Naive thymus-derived CD4-positive, alpha-beta T cell (primary cell): ENCODE data around the gene ERRFI1. TPM values are rescaled to one million over a fixed set of nuclear protein-coding genes. Genes with fewer than 3 reads are reported as not detected.

ENCODE experiments used
- polyA plus RNA-seq, 2 donors: library from polyadenylated mRNA; unstranded; fragments of 300-500 nt; fragmentation: Illumina TruSeq; gene quantifications; one replicate each; pipeline ENCODE4 v1.2.3, GENCODE V29; 2021
- total RNA-seq, 6 experiments: library from RNA in 5 of 6; stranded (reverse) in 5 of 6; gene quantifications; 1 replicate in 5 of 6; 2 replicates in 1 of 6; pipeline ENCODE4 v1.2.3 and lab custom pipeline; 2021 to 2026

The ERRFI1 gene
- total and polyA plus RNA-seq, 7 experiments from 2014 or later: 0.18 to 1.7 (median 0.84) TPM

Other genes starting within 250 kb of the ERRFI1 start
- gene PER3, start 242.0 kb downstream of the ERRFI1 start, total RNA-seq: 10 to 100 TPM in 1 of 5 experiments, 1 to 10 TPM in 4; 2.2 to 10.4 (median 5.1) TPM
- gene PER3, start 242.0 kb downstream of the ERRFI1 start, polyA plus RNA-seq: 1 to 10 TPM; 2.8 to 4.1 TPM
- gene UTS2, start 173.2 kb downstream of the ERRFI1 start, total RNA-seq: under 1 TPM in 1 of 5 experiments, not detected in 4; 0.39 TPM
- not detected for gene UTS2, start 173.2 kb downstream of the ERRFI1 start, polyA plus RNA-seq
- 1 to 10 TPM in 1 of 5 experiments, under 1 TPM in 4; 0.11 to 6.6 (median 0.27) TPM for gene TNFRSF9, start 85.5 kb downstream of the ERRFI1 start, total RNA-seq
- under 1 TPM in 1 of 2 donors, not detected in 1; 0.10 TPM for gene TNFRSF9, start 85.5 kb downstream of the ERRFI1 start, polyA plus RNA-seq
- 100 to 1,000 TPM in 3 of 5 experiments, 10 to 100 TPM in 2; 97.1 to 255 (median 106) TPM for gene PARK7, start 64.6 kb downstream of the ERRFI1 start, total RNA-seq
- 100 to 1,000 TPM; 325 to 364 TPM for gene PARK7, start 64.6 kb downstream of the ERRFI1 start, polyA plus RNA-seq